RWPE1 (cell line): ENCODE data around the gene DDX1.
"Not testable (repeated sequence)": the region's sequence is repeated elsewhere in the genome, so short reads cannot be mapped to it uniquely, and the experiment has no call there.

Experiments
- CTCF ChIA-PET: fragments of 350-600 bp; sonication (Branson Sonifier 250); formaldehyde crosslinking; extraction: SDS; loops from one replicate; lab custom pipeline; 2021; lab: Yijun Ruan, JAX
- POLR2A ChIA-PET: fragments of 400-600 bp; formaldehyde crosslinking; extraction: SDS; loops from one replicate; lab custom pipeline; 2020; ENCODE audit warnings: antibody characterized with exemption; ENCODE audit not compliant: low non-redundant PET; lab: Yijun Ruan, JAX
- DNase-seq: peaks from one replicate; pipeline ENCODE4 v3.0.0; 2012; ENCODE audit warnings: low spot score
- H3K27ac ChIP-seq: fragments of 450-650 bp; 2 replicates; pipeline ENCODE4 v1.5.1; 2017
- TF ChIP-seq, protein P1 (sequence below): fragments of 450-650 bp; conservative IDR thresholded peaks from 2 replicates; pipeline ENCODE4 v1.5.1; 2017; ENCODE audit warnings: low read depth, mild to moderate bottlenecking

DDX1 gene

DNA sequence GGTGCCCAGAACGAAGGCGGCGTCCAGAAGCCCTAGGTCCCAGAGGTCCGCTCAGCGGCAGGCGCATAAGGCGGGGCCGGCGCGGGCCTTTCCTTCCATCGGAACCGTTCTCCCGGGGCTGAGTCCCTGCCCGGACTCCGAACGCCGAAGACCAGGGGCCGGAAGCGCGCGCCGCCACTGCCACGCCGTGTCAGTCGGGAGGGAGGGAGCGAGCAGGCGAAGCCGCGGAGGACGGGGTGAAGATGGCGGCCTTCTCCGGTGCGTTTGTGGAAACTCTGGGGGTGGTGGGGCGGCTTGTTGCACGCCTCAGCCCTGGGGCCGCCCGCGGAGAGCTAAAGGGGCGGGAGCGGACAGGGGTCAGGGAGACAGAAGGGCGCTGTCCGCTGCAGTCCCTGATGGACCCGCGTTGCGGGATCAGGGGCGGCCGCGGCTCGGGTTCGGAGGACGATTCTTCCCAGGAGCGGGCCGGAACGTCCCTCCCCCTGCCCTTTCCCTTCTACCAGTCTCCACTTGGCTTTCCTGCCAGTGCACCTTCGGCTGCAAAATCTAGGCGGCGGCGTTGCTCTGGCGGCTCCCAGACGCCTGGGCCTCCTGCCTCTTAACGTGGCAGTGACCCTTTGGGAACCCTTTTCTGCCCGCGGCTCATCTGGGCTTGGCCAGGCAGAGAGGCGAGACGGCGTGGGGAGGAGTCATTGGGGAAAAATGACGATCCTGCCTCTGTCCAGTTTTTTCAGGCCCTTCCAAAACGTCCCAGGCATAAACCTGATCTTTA lies at the start of gene DDX1:
Gene DDX1, plus strand, starts transcription at position 177 of the 772 bp plus-strand sequence. Its CDS starts 66 bp downstream, at position 243.
- DNase-seq, result peak; percentile 81
- ChIA-PET POLR2A (no interaction called here), CTCF (interaction anchor here (1.0 kb wide), 1 partner anchor 15 kb away, joined by 3 read pairs; no protein-coding TSS in a partner anchor)
- H3K27ac ChIP-seq, result peak within 1 kb of the TSS; percentile 93
- TF ChIP-seq, protein P1, sequence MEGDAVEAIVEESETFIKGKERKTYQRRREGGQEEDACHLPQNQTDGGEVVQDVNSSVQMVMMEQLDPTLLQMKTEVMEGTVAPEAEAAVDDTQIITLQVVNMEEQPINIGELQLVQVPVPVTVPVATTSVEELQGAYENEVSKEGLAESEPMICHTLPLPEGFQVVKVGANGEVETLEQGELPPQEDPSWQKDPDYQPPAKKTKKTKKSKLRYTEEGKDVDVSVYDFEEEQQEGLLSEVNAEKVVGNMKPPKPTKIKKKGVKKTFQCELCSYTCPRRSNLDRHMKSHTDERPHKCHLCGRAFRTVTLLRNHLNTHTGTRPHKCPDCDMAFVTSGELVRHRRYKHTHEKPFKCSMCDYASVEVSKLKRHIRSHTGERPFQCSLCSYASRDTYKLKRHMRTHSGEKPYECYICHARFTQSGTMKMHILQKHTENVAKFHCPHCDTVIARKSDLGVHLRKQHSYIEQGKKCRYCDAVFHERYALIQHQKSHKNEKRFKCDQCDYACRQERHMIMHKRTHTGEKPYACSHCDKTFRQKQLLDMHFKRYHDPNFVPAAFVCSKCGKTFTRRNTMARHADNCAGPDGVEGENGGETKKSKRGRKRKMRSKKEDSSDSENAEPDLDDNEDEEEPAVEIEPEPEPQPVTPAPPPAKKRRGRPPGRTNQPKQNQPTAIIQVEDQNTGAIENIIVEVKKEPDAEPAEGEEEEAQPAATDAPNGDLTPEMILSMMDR, result no peak

DNA sequence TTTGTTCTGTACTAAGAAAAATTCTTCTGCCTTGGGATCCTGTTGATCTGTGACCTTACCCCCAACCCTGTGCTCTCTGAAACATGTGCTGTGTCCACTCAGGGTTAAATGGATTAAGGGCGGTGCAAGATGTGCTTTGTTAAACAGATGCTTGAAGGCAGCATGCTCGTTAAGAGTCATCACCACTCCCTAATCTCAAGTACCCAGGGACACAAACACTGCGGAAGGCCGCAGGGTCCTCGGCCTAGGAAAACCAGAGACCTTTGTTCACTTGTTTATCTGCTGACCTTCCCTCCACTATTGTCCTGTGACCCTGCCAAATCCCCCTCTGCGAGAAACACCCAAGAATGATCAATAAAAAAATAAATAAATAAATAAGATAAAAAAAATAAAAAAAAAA lies 49.4 kb upstream of the DDX1 start:
- H3K27ac ChIP-seq, POLR2A ChIA-PET, CTCF ChIA-PET, DNase-seq: not testable (repeated sequence)

DNA sequence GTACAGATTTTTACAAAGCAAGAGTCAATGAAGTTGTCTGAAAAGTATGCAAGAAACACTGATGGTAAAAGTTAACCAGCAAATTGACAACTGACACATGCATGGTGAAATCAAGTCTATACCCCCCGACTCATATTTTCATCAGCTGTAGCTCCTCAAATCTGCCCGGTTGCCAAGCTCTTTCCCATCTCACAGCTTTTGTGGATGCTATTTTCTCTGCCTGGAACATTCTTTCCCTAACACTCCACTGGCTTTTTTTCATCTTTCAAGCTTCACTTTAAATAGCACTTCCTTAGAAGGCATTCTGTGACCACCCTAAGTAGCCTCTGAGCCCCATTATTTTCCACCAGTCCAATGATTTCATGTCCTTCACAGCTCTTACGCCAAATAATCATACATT lies 48.6 kb upstream of the DDX1 start:
- ChIA-PET CTCF (no interaction called here), POLR2A (no interaction called here)
- no peak overlapping the region for H3K27ac ChIP-seq
- TF ChIP-seq, protein P1, result no peak
- DNase-seq, result no peak

DNA sequence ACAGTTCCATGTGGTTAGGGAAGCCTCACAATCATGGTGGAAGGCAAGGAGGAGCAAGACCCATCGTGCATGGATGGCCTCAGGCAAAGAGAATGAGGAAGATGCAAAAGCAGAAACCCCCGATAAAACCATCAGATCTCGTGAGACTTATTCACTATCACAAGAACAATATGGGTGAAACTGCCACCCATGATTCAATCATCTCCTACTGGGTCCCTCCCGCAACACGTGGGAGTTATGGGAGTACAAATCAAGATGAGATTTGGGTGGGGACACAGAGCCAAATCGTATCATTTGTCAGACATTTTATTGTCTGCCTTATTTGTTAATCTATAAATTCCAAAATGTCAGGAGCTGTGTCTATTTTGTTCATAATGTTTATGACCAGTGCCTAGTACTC lies 48.1 kb upstream of the DDX1 start:
- no peak overlapping the region for H3K27ac ChIP-seq
- no peak for DNase-seq
- ChIA-PET CTCF (no interaction called here), POLR2A (no interaction called here)
- TF ChIP-seq, protein P1, result no peak

DNA sequence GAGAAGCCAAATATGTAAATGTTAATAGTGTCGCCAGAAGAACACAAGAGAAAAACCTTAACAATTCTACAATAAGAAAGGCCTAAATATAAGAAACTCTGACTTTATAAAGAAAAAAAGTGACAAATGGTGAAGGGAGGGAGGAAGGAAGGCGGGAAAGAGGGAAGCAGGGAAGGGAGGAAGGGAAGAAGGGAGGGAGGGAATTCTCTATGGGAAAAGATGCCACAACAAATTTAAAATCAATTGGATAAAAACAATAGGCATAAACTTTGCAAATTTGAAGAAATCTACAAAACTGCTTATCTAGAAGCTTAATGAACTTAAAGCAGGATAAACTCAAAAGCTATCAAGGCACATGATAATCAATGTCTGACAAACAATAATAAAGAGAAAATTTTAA lies 47.4 kb upstream of the DDX1 start:
- no peak for DNase-seq
- ChIA-PET POLR2A (no interaction called here), CTCF (no interaction called here)
- TF ChIP-seq, protein P1, result no peak
- no peak overlapping the region for H3K27ac ChIP-seq

DNA sequence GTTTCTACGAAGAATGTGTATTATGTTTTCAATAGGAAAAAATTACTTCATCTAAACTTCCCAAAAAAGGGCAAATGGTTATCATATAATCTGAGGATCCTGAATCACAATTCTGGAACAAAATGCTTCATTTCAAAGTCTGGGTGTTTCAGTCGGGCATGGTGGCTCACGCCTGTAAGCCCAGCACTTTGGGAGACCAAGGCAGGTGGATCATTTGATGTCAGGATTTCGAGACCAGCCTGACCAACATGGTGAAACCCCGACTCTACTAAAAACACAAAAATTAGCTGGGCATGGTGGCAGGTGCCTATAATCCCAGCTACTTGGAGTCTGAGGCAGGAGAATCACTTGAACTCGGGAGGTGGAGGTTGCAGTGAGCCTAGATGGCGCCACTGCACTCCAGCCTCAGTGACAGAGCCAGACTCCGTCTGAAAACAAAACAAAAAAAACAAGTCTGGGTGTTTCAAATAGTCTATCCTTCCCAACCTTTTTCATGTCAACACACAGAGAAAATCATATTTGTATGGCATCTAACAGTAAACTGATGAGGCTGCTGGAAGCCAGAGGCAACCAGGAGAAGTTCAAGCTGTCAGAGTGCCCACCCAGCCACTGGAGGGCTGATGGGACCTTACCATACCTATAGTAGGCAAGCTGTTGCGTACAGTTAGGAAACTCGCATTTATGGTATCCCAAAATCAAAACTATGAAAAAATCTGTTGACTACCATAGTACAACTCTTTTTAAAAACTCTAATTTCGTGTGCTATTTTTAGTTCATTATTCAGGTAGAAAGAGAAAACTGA lies 45.2 kb upstream of the DDX1 start:
- peak overlapping the region; percentile 27; the same call in 1 of the 2 replicates for H3K27ac ChIP-seq
- no peak for DNase-seq
- CTCF ChIA-PET, result interaction anchor here (0.7 to 1.4 kb wide), 5 partner anchors 9 to 1310 kb away, joined by 3 to 9 read pairs (median 3); no protein-coding TSS in a partner anchor
- POLR2A ChIA-PET, result no interaction called here
- TF ChIP-seq, protein P1, result peak; percentile 26
